ENCODE measurements around the gene CCDC183.

- TF ChIP-seq CTCF (IDR thresholded peaks at IDR 0.05) = no peak
- no peak for TF ChIP-seq POLR2AphosphoS5 (IDR thresholded peaks at IDR 0.05)
Measured at GRCh38 chr9:136786451-136786850, 9.7 kb upstream of the CCDC183 start.

Measured in gastroesophageal sphincter (tissue), 3 donors.